Activated CD4-positive, alpha-beta T cell treated with anti-CD3 and anti-CD28 coated beads, Interleukin-2, amount 10 ng/mL, durations not matched to agents 24 days and 14 days (primary cell): ENCODE results near the gene GAB4. TPM values are rescaled to one million over a fixed set of nuclear protein-coding genes. Genes with fewer than 3 reads are reported as not detected.
"Not testable (repeated sequence)": the region's sequence is repeated elsewhere in the genome, so short reads cannot be mapped to it uniquely, and the experiment has no call there.

ENCODE experiments used
- DNase-seq: peaks from one replicate; pipeline ENCODE4 v3.0.0; 2022
- H3K27ac Mint-ChIP-seq: one replicate; pipeline ENCODE4 v1.8.0; 2022; ENCODE audit warnings: mild to moderate bottlenecking, mixed read lengths
- H3K27me3 Mint-ChIP-seq: one replicate; pipeline ENCODE4 v1.8.0; 2022; ENCODE audit warnings: mixed read lengths
- H3K36me3 Mint-ChIP-seq: one replicate; pipeline ENCODE4 v1.8.0; 2022; ENCODE audit warnings: low read depth, mild to moderate bottlenecking, mixed read lengths
- H3K4me1 Mint-ChIP-seq: one replicate; pipeline ENCODE4 v1.8.0; 2021; ENCODE audit warnings: mixed read lengths
- H3K4me3 Mint-ChIP-seq: one replicate; pipeline ENCODE4 v1.8.0; 2022; ENCODE audit warnings: mild to moderate bottlenecking, moderate library complexity, mixed read lengths
- H3K9me3 Mint-ChIP-seq: one replicate; pipeline ENCODE4 v1.8.0; 2021; ENCODE audit warnings: mixed read lengths
- intact Hi-C: fragments of 100-400 bp; cut with micrococcal nuclease; formaldehyde crosslinking; loops from one replicate; pipeline ENCODE4 v1.15.1; 2023
- total RNA-seq: library from RNA; stranded (reverse); gene quantifications from 2 replicates; pipeline ENCODE4 v1.2.3, GENCODE V29; 2022

The GAB4 gene
- total RNA-seq, 1 donor from 2014 or later, result not detected

GRCh38 chr22:17015552-17015951 lies 7.5 kb upstream of the GAB4 start:
- H3K27me3 Mint-ChIP-seq, H3K4me3 Mint-ChIP-seq, H3K4me1 Mint-ChIP-seq, intact Hi-C loops, H3K36me3 Mint-ChIP-seq, H3K27ac Mint-ChIP-seq, H3K9me3 Mint-ChIP-seq, DNase-seq: not testable (repeated sequence)

- H3K4me3 Mint-ChIP-seq, H3K4me1 Mint-ChIP-seq, DNase-seq, H3K27me3 Mint-ChIP-seq, H3K36me3 Mint-ChIP-seq, intact Hi-C loops, H3K27ac Mint-ChIP-seq, H3K9me3 Mint-ChIP-seq: not testable (repeated sequence)
Measured at GRCh38 chr22:17014101-17014440, 6.0 kb upstream of the GAB4 start.

GRCh38 chr22:17013396-17014100 lies 5.5 kb upstream of the GAB4 start:
- Mint-ChIP-seq H3K27me3 (peaks cover 4% of the 10 kb centered on the region), H3K9me3 (no peaks in the 10 kb centered on the region), H3K4me1 (no peaks in the 10 kb centered on the region), H3K27ac (no peak overlapping the region), H3K36me3 (no peaks in the 10 kb centered on the region), H3K4me3 (no peak overlapping the region)
- intact Hi-C loops, result no loop called here
- DNase-seq, result no peak

GRCh38 chr22:17012267-17012666 lies 4.2 kb upstream of the GAB4 start:
- peaks cover 4% of the 10 kb centered on the region for H3K27me3 Mint-ChIP-seq
- H3K4me1 Mint-ChIP-seq, result no peaks in the 10 kb centered on the region
- intact Hi-C loops, result no loop called here
- no peak overlapping the region for H3K27ac Mint-ChIP-seq
- DNase-seq, result no peak
- no peaks in the 10 kb centered on the region for H3K36me3 Mint-ChIP-seq
- H3K4me3 Mint-ChIP-seq, result no peak overlapping the region
- no peaks in the 10 kb centered on the region for H3K9me3 Mint-ChIP-seq

- H3K36me3 Mint-ChIP-seq, result no peaks in the 10 kb centered on the region
- intact Hi-C loops, result no loop called here
- H3K27ac Mint-ChIP-seq, result no peak overlapping the region
- peaks cover 19% of the 10 kb centered on the region for H3K27me3 Mint-ChIP-seq
- H3K4me1 Mint-ChIP-seq, result no peaks in the 10 kb centered on the region
- DNase-seq, result no peak
- no peak overlapping the region for H3K4me3 Mint-ChIP-seq
- peaks cover 21% of the 10 kb centered on the region for H3K9me3 Mint-ChIP-seq
Measured at GRCh38 chr22:17009640-17010291, 1.7 kb upstream of the GAB4 start.

GRCh38 chr22:17007257-17007656 lies 765 bp downstream of the GAB4 start:
- no peak for DNase-seq
- intact Hi-C loops, result no loop called here
- H3K27me3 Mint-ChIP-seq, result peaks cover 24% of the 10 kb centered on the region
- H3K4me3 Mint-ChIP-seq, result no peak overlapping the region
- H3K4me1 Mint-ChIP-seq, result no peaks in the 10 kb centered on the region
- H3K9me3 Mint-ChIP-seq, result peaks cover 23% of the 10 kb centered on the region
- no peaks in the 10 kb centered on the region for H3K36me3 Mint-ChIP-seq
- no peak overlapping the region for H3K27ac Mint-ChIP-seq

- no peaks in the 10 kb centered on the region for H3K9me3 Mint-ChIP-seq
- peaks cover 2% of the 10 kb centered on the region for H3K27me3 Mint-ChIP-seq
- H3K4me1 Mint-ChIP-seq, result peaks cover 2% of the 10 kb centered on the region
- H3K4me3 Mint-ChIP-seq, result no peak overlapping the region
- H3K36me3 Mint-ChIP-seq, result no peaks in the 10 kb centered on the region
- peak overlapping the region; percentile 3 for H3K27ac Mint-ChIP-seq
- intact Hi-C loops, result no loop called here
- DNase-seq, result no peak
Measured at GRCh38 chr22:16989915-16990314, 18.1 kb downstream of the GAB4 start.

- H3K4me3 Mint-ChIP-seq, result no peak overlapping the region
- no peak for DNase-seq
- H3K9me3 Mint-ChIP-seq, result peaks cover 5% of the 10 kb centered on the region
- H3K4me1 Mint-ChIP-seq, result peaks cover 2% of the 10 kb centered on the region
- H3K27ac Mint-ChIP-seq, result no peak overlapping the region
- peaks cover 2% of the 10 kb centered on the region for H3K27me3 Mint-ChIP-seq
- no peaks in the 10 kb centered on the region for H3K36me3 Mint-ChIP-seq
- intact Hi-C loops, result no loop called here
Measured at GRCh38 chr22:16988257-16988656, 19.8 kb downstream of the GAB4 start.

- intact Hi-C loops, result no loop called here
- Mint-ChIP-seq H3K27me3 (peaks cover 2% of the 10 kb centered on the region), H3K4me1 (peaks cover 2% of the 10 kb centered on the region), H3K27ac (no peak overlapping the region), H3K36me3 (no peaks in the 10 kb centered on the region), H3K9me3 (peaks cover 5% of the 10 kb centered on the region), H3K4me3 (no peak overlapping the region)
- DNase-seq, result no peak
Measured at GRCh38 chr22:16987822-16988221, 20.2 kb downstream of the GAB4 start.

GRCh38 chr22:16975155-16975885 lies 32.7 kb downstream of the GAB4 start:
- no peak overlapping the region for H3K4me3 Mint-ChIP-seq
- no peak overlapping the region for H3K27ac Mint-ChIP-seq
- intact Hi-C loops, result no loop called here
- DNase-seq, result no peak
- peaks cover 6% of the 10 kb centered on the region for H3K9me3 Mint-ChIP-seq
- H3K36me3 Mint-ChIP-seq, result no peaks in the 10 kb centered on the region
- peaks cover 12% of the 10 kb centered on the region for H3K27me3 Mint-ChIP-seq
- H3K4me1 Mint-ChIP-seq, result peaks cover 3% of the 10 kb centered on the region

- DNase-seq, result peak; percentile 45
- Mint-ChIP-seq H3K4me3 (no peak overlapping the region), H3K27me3 (peaks cover 12% of the 10 kb centered on the region), H3K4me1 (peaks cover 6% of the 10 kb centered on the region), H3K27ac (no peak overlapping the region), H3K9me3 (no peaks in the 10 kb centered on the region), H3K36me3 (no peaks in the 10 kb centered on the region)
- intact Hi-C loops, result no loop called here
Measured at GRCh38 chr22:16974298-16975084, 33.5 kb downstream of the GAB4 start.

GRCh38 chr22:16973591-16974297 lies 34.3 kb downstream of the GAB4 start:
- Mint-ChIP-seq H3K4me3 (no peak overlapping the region), H3K36me3 (no peaks in the 10 kb centered on the region), H3K27me3 (peaks cover 11% of the 10 kb centered on the region), H3K4me1 (peaks cover 6% of the 10 kb centered on the region), H3K9me3 (no peaks in the 10 kb centered on the region), H3K27ac (no peak overlapping the region)
- DNase-seq, result peak; percentile 45
- intact Hi-C loops, result no loop called here

GRCh38 chr22:16972311-16972710 lies 35.7 kb downstream of the GAB4 start:
- Mint-ChIP-seq H3K4me3 (no peak overlapping the region), H3K27ac (no peak overlapping the region), H3K4me1 (peaks cover 6% of the 10 kb centered on the region), H3K9me3 (no peaks in the 10 kb centered on the region), H3K27me3 (peaks cover 11% of the 10 kb centered on the region), H3K36me3 (no peaks in the 10 kb centered on the region)
- no peak for DNase-seq
- intact Hi-C loops, result no loop called here
